GM12878 (cell line): ENCODE results near the gene TEKT3. TPM values are rescaled to one million over a fixed set of nuclear protein-coding genes. Genes with fewer than 3 reads are reported as not detected.

Source experiments
- ATAC-seq: fragments of 200-7000 bp; cut with Tn5 transposase; 3 replicates; pipeline ENCODE4 v1.9.1; 2020; ENCODE audit warnings: mild to moderate bottlenecking, moderate library complexity
- BruUV-seq: library from RNA; stranded (reverse); fragments of 400-500 nt; replicated peaks from 2 replicates; lab custom pipeline; 2021; lab: Mats Ljungman, UMichigan
- CTCF ChIA-PET: fragments of 300-600 bp; sonication (Branson Sonifier 250); formaldehyde crosslinking; extraction: SDS; loops from one replicate; lab custom pipeline; 2021; ENCODE audit warnings: inconsistent platforms; lab: Yijun Ruan, JAX
- POLR2A ChIA-PET: fragments of 350-600 bp; formaldehyde crosslinking; extraction: SDS; loops from one replicate; lab custom pipeline; 2021; ENCODE audit warnings: inconsistent platforms; lab: Charles Lee
- RAD21 ChIA-PET: fragments of 300-600 bp; sonication (Branson Sonifier 250); formaldehyde crosslinking; loops from one replicate; lab custom pipeline; 2023; ENCODE audit warnings: antibody characterized with exemption; ENCODE audit not compliant: unreplicated experiment; lab: Charles Lee
- SMC1A ChIA-PET: fragments of 300-600 bp; sonication (Branson Sonifier 250); formaldehyde crosslinking; loops from one replicate; lab custom pipeline; 2023; ENCODE audit not compliant: unreplicated experiment, uncharacterized antibody; lab: Charles Lee
- DNase-seq: peaks from one replicate; pipeline ENCODE4 v3.0.0-alpha.2; 2011; ENCODE audit warnings: low read depth, low spot score
- FAIRE-seq: peaks from 3 replicates; lab custom pipeline; 2011; peaks lifted over from hg19 to GRCh38; lab: Jason Lieb, UNC
- H2AFZ ChIP-seq: 2 replicates; pipeline ENCODE4 v1.6.0; 2011; ENCODE audit warnings: low read depth, low read length, control low read depth; ENCODE audit not compliant: control insufficient read depth
- H3K27ac ChIP-seq: 2 replicates; pipeline ENCODE4 v1.5.1; 2011; ENCODE audit warnings: control low read depth; ENCODE audit not compliant: control insufficient read depth, insufficient read depth
- H3K27me3 ChIP-seq, 2 experiments: replicated peaks in 1 of 2; 2 replicates each; pipeline versions ENCODE4 v1.6.0 to v1.6.1; 2011; ENCODE audit warnings: low read length in 1 of 2; ENCODE audit not compliant: control insufficient read depth in 2 of 2, insufficient read depth in 2 of 2
- H3K36me3 ChIP-seq, 2 experiments: 2 replicates each; pipeline ENCODE4 v1.5.1; 2011; ENCODE audit warnings: low read length in 1 of 2; ENCODE audit not compliant: control insufficient read depth in 2 of 2, insufficient read depth in 2 of 2
- H3K4me1 ChIP-seq: 2 replicates; pipeline ENCODE4 v1.6.1; 2011; ENCODE audit warnings: mild to moderate bottlenecking, low read length, moderate library complexity, mixed read lengths; ENCODE audit not compliant: control insufficient read depth, insufficient read depth
- H3K4me2 ChIP-seq: 2 replicates; pipeline ENCODE4 v1.6.0; 2011; ENCODE audit warnings: control low read depth; ENCODE audit not compliant: control insufficient read depth, insufficient read depth
- H3K4me3 ChIP-seq: fragments of 200-600 bp; sonication (generic); 2 replicates; pipeline ENCODE4 v1.5.1; 2016
- H3K79me2 ChIP-seq: 2 replicates; pipeline ENCODE4 v1.6.0; 2011; ENCODE audit warnings: low read length; ENCODE audit not compliant: control insufficient read depth, insufficient read depth
- H3K9ac ChIP-seq: 2 replicates; pipeline ENCODE4 v1.8.0; 2011; ENCODE audit warnings: low read length, control low read depth, mixed read lengths; ENCODE audit not compliant: control insufficient read depth, insufficient read depth
- H3K9me3 ChIP-seq: replicated peaks from 3 replicates; pipeline ENCODE4 v1.5.1; 2011; ENCODE audit warnings: mild to moderate bottlenecking, low read length; ENCODE audit not compliant: control insufficient read depth, insufficient read depth
- H4K20me1 ChIP-seq: 2 replicates; pipeline ENCODE4 v1.6.0; 2011; ENCODE audit not compliant: control insufficient read depth, insufficient read depth
- FOS ChIP-seq: IDR thresholded peaks from 3 replicates; pipeline ENCODE4 v1.6.1; 2011; ENCODE audit warnings: borderline replicate concordance; ENCODE audit not compliant: insufficient read length; ENCODE audit errors: extremely low read depth
- RCOR1 ChIP-seq: conservative IDR thresholded peaks from 2 replicates; pipeline ENCODE4 v1.6.1; 2012; ENCODE audit warnings: low read depth, low read length, improper control_type of control experiment
- WGBS: methylation state at CpG from one replicate; pipeline ENCODE4 v1.1.6; 2016; ENCODE audit warnings: low lambda C conversion rate; ENCODE audit not compliant: insufficient replicate concordance, insufficient coverage; ENCODE audit errors: missing lambda C conversion rate; 5-methylcytosine and 5-hydroxymethylcytosine counted together
- in situ Hi-C: fragments of 300-500 bp; cut with MboI; formaldehyde crosslinking; loops from 9 replicates; pipeline ENCODE4 v1.14.3; 2018; ENCODE audit warnings: mixed read lengths
- intact Hi-C: fragments of 100-400 bp; cut with micrococcal nuclease; formaldehyde crosslinking; loops from one replicate; pipeline ENCODE4 v1.14.2; 2022; ENCODE audit not compliant: unreplicated experiment
- polyA plus RNA-seq, 11 experiments: library from polyadenylated mRNA; depleted of rRNA in 4 of 11; unstranded in 6 of 11; stranded (reverse) in 5 of 11; fragments of >200 nt; fragmentation: Nextera tagmentation in 4 of 11; fragmentation: Illumina TruSeq in 1 of 11; extraction: Ambion mirVana in 4 of 11; extraction: Trizol in 1 of 11; gene quantifications; 1 replicate in 1 of 11; 2 replicates in 10 of 11; pipeline versions ENCODE4 v1.2.1 to v1.2.3, GENCODE V29; 2011 to 2016; ENCODE audit warnings: inconsistent platforms in 2 of 11, missing spikeins in 2 of 11, low read depth in 1 of 11
- total RNA-seq, 4 experiments: library from RNA; depleted of rRNA in 3 of 4; stranded (reverse); fragments of >200 nt in 3 of 4; fragmentation: Illumina TruSeq in 1 of 4; extraction: Trizol in 1 of 4; gene quantifications; 2 replicates each; pipeline versions ENCODE4 v1.2.1 to v1.2.3, GENCODE V29; 2013 to 2021
- TF ChIP-seq, protein P1 (sequence below): fragments of 150-350 bp; IDR thresholded peaks from 2 replicates; pipeline ENCODE4 v1.6.1; 2016; ENCODE audit warnings: low read depth, low read length

TEKT3 gene
- total and polyA plus RNA-seq, 10 of the 15 experiments (the other 5 are each of a cell fraction or from before 2014, with no cell fraction given), result 0.15 TPM; not detected in 9

DNA sequence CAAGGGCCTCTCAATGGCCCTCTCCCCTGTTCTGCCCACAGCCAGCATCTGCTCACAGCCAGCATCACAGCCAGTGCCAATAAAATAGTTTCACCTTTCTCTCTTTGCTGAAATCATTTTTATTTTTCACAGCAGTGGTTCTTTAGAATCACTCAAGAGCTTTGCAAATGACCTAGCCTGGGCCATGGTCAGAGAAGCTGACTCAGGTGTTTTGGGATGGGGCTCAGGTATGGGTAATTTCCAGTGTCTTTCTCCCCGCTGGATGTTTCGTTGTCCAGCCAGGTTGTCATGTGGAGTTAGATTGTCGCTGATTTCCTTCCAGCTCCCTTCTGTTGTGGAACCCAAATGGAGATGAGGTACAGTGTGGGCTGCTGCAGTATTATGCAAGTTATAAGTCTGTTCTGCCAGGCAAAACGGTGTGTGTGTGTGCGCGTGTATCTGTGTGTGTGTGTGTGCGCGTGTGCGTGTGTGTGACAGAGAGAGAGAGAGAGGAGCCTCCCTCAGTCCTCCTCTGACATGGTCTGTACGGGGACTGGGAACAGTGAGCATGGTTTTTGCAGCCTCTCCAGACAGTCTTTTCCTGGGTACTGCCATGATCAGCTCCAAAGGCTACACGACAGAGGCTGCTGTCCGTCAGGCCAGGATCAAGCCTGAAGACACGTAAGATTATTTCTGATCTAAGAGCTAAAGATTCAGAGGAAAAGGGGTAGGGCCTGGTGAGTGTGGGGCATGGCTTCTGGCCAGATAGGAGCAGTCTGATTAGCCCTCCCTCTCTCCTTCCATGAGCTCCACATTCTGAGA, 74.9 kb downstream of the TEKT3 start:
- ChIA-PET CTCF (no interaction called here), POLR2A (no interaction called here), RAD21 (no interaction called here), SMC1A (no interaction called here)
- Histone ChIP-seq H3K27me3 (peaks cover 0 to 2% of the 10 kb centered on the region in 2 experiments; a peak in 3 of 4 replicates), H3K4me3 (no peak overlapping the region), H3K27ac (no peak overlapping the region), H3K36me3 (no peaks in the 10 kb centered on the region), H3K4me1 (no peaks in the 10 kb centered on the region), H3K79me2 (no peaks in the 10 kb centered on the region), H2AFZ (no peak overlapping the region), H3K9ac (no peak overlapping the region), H3K9me3 (no peaks in the 10 kb centered on the region), H3K4me2 (no peak overlapping the region), H4K20me1 (no peaks in the 10 kb centered on the region)
- BruUV-seq, result no TSS peak
- in situ Hi-C loops, result loop anchor here (25.0 kb wide), 1 partner anchor 721 kb away; the partner anchor contains the start of genes TTC19 and ZSWIM7
- ATAC-seq (no peak), FAIRE-seq (no peak), DNase-seq (no peak)
- 63% methylated on average over 13 of the region's 13 CpGs for WGBS
- TF ChIP-seq, protein P1, sequence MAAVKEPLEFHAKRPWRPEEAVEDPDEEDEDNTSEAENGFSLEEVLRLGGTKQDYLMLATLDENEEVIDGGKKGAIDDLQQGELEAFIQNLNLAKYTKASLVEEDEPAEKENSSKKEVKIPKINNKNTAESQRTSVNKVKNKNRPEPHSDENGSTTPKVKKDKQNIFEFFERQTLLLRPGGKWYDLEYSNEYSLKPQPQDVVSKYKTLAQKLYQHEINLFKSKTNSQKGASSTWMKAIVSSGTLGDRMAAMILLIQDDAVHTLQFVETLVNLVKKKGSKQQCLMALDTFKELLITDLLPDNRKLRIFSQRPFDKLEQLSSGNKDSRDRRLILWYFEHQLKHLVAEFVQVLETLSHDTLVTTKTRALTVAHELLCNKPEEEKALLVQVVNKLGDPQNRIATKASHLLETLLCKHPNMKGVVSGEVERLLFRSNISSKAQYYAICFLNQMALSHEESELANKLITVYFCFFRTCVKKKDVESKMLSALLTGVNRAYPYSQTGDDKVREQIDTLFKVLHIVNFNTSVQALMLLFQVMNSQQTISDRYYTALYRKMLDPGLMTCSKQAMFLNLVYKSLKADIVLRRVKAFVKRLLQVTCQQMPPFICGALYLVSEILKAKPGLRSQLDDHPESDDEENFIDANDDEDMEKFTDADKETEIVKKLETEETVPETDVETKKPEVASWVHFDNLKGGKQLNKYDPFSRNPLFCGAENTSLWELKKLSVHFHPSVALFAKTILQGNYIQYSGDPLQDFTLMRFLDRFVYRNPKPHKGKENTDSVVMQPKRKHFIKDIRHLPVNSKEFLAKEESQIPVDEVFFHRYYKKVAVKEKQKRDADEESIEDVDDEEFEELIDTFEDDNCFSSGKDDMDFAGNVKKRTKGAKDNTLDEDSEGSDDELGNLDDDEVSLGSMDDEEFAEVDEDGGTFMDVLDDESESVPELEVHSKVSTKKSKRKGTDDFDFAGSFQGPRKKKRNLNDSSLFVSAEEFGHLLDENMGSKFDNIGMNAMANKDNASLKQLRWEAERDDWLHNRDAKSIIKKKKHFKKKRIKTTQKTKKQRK, result no peak
- no peak for TF ChIP-seq RCOR1
- no peak for TF ChIP-seq FOS
- intact Hi-C loops, result no loop called here
